Heart left ventricle (tissue), 13 donors: Measurements from ENCODE around the gene PEX13.

Source experiments
- CTCF ChIP-seq, 12 donors: fragments of 200-600 bp; sonication (generic) in 4 of 12; IDR thresholded peaks; one replicate each; pipeline versions ENCODE4 v1.5.0 to v1.8.0; 2018 to 2022; ENCODE audit warnings: antibody characterized with exemption in 12 of 12, mild to moderate bottlenecking in 5 of 12
- POLR2A ChIP-seq, 2 donors: fragments of 450-650 bp; IDR thresholded peaks; one replicate each; pipeline ENCODE4 v1.6.1; 2017; ENCODE audit warnings: antibody characterized with exemption in 2 of 2, mild to moderate bottlenecking in 2 of 2, moderate library complexity in 2 of 2
- donor health status: ischemic (EF 13 %, LVEDD 7.1; RV severe dilation, severe dysfunction).
- donor health status: DM: no; HTN: yes; CAD: no.
- donor health status: DM: no; HTN: no; CAD: no.
- donor health status: ischemic (EF 25% LVEDD 6.9; RV normal size, moderate dysfunction).
- donor health status: ischemic (EF 25% LVEDD 5.7; RV mildly dilated, moderate dysfunction).
- donor health status: ischemic (EF 35%, LVEDD 5.7; RV mildly dilated, moderate dysfunction).
- donor health status: nonischemic (EF 11% LVEDD 7.7; RV severe dilation, severe dysfunction).
- donor health status: DM: yes; HTN: yes; CAD: no.
- donor health status: PGD.
- donor health status: ischemic (EF 29% LVEDD 5.4; RV normal size, mild dysfunction).
- donor health status: nonischemic (EF 23%, LVEDD 6.1; RV moderate dilation, normal function).

GRCh38 chr2:61011678-61012077, 5.8 kb upstream of the PEX13 start:
- TF ChIP-seq CTCF (IDR thresholded peaks at IDR 0.05), result no peak
- no peak for TF ChIP-seq POLR2A (IDR thresholded peaks at IDR 0.05)
